Ovary (tissue), 3 donors: ENCODE results near the gene ADGRL1.

Experiments
- EP300 ChIP-seq: sonication (generic); formaldehyde crosslinking; IDR thresholded peaks from one replicate; pipeline ENCODE4 v1.6.1; 2017; ENCODE audit warnings: antibody characterized with exemption
- TF ChIP-seq, protein P1 (sequence below), 3 donors: fragments of 450-650 bp in 2 of 3; fragments of 200-600 bp in 1 of 3; IDR thresholded peaks; one replicate each; pipeline versions ENCODE4 v1.5.1 to v1.8.0; 2016 to 2022; ENCODE audit warnings: antibody characterized with exemption in 3 of 3, mild to moderate bottlenecking in 1 of 3
- donor health status: DM: no; HTN: no; CAD: no.

DNA sequence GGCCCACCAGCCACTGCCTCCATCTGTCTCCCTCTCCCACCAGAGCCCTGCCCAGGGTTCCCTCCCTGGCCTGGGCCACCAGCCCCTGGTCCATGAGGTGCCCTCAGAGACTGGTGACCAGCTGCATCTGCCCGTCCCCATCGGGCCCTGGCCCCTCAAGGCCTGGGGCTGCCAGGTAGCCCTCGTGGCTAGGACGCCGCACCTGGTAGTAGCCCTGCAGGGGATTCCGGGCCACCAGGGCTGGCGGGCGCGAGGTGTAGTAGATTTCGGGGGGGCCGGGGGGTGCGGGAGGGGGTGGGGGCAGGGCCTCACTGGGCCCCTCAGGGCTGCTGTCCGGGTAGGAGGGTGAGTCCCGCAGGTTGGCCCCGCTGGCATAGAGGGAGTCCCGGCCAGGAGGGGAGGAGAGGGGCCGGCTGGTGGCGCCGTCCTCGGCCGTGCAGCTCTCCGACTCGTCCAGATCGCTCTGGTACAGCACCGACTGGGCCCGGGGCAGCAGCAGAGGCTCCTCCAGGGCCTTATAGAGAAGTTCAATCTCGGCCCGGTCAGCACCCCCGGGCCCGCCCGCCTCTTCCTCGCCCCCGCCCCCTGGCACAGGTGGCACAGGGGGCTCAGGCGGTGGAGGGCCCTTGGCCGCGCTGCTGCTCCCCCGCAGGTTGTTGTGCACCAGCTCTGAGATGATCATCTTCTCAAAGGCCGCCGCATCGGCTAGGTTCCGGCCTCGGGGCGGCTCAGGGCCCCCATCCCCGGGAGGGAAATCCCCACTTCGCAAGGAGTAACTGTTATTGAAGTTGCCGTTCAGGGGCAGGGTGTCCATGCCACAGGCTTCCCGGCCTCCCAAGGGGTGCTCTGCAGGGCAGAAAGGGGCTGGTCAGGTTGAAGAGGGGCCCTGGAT, 55.0 kb downstream of the ADGRL1 start:
- TF ChIP-seq, protein P1, sequence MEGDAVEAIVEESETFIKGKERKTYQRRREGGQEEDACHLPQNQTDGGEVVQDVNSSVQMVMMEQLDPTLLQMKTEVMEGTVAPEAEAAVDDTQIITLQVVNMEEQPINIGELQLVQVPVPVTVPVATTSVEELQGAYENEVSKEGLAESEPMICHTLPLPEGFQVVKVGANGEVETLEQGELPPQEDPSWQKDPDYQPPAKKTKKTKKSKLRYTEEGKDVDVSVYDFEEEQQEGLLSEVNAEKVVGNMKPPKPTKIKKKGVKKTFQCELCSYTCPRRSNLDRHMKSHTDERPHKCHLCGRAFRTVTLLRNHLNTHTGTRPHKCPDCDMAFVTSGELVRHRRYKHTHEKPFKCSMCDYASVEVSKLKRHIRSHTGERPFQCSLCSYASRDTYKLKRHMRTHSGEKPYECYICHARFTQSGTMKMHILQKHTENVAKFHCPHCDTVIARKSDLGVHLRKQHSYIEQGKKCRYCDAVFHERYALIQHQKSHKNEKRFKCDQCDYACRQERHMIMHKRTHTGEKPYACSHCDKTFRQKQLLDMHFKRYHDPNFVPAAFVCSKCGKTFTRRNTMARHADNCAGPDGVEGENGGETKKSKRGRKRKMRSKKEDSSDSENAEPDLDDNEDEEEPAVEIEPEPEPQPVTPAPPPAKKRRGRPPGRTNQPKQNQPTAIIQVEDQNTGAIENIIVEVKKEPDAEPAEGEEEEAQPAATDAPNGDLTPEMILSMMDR (IDR thresholded peaks at IDR 0.05): no peak
- no peak for TF ChIP-seq EP300
